Mesothelial cell of epicardium (in vitro differentiated cells): Measurements from ENCODE around the gene FGF14. TPM values are rescaled to one million over a fixed set of nuclear protein-coding genes. Genes with fewer than 3 reads are reported as not detected.

ENCODE experiments used
- DNase-seq, 2 experiments: peaks; one replicate each; pipeline ENCODE4 v3.0.0; 2021; ENCODE audit warnings: low spot score in 2 of 2; ENCODE audit not compliant: unreplicated experiment in 2 of 2
- H3K27ac Mint-ChIP-seq: 2 replicates; pipeline ENCODE4 v1.8.0; 2021; ENCODE audit warnings: mixed read lengths
- H3K27me3 Mint-ChIP-seq: 2 replicates; pipeline ENCODE4 v1.8.0; 2021; ENCODE audit warnings: low read depth, mixed read lengths
- H3K36me3 Mint-ChIP-seq: 2 replicates; pipeline ENCODE4 v1.8.0; 2021; ENCODE audit warnings: mixed read lengths
- H3K4me1 Mint-ChIP-seq: 2 replicates; pipeline ENCODE4 v1.8.0; 2021; ENCODE audit warnings: mixed read lengths
- H3K4me3 Mint-ChIP-seq: 2 replicates; pipeline ENCODE4 v1.8.0; 2021; ENCODE audit warnings: mild to moderate bottlenecking, moderate library complexity, mixed read lengths
- H3K9me3 Mint-ChIP-seq: 2 replicates; pipeline ENCODE4 v1.8.0; 2021; ENCODE audit warnings: mixed read lengths
- CTCF ChIP-seq: fragments of 200-600 bp; sonication (generic); IDR thresholded peaks from one replicate; pipeline ENCODE4 v1.5.0; 2021; ENCODE audit warnings: antibody characterized with exemption; ENCODE audit not compliant: unreplicated experiment
- total RNA-seq: library from RNA; stranded (reverse); gene quantifications from 3 replicates; pipeline ENCODE4 v1.2.1, GENCODE V29; 2021

FGF14 gene
- total RNA-seq, 1 donor from 2014 or later: 0.02 TPM

- Mint-ChIP-seq H3K4me3 (no peak overlapping the region), H3K36me3 (no peaks in the 10 kb centered on the region), H3K27me3 (peaks cover 17% of the 10 kb centered on the region), H3K9me3 (peaks cover 13% of the 10 kb centered on the region), H3K27ac (no peak overlapping the region), H3K4me1 (no peaks in the 10 kb centered on the region)
- no peak for TF ChIP-seq CTCF
- no peak for DNase-seq
Measured at GRCh38 chr13:101833671-101834070, 568.2 kb downstream of the FGF14 start.

GRCh38 chr13:101830035-101830434, 571.8 kb downstream of the FGF14 start:
- Mint-ChIP-seq H3K27me3 (peaks cover 20% of the 10 kb centered on the region), H3K4me1 (no peaks in the 10 kb centered on the region), H3K36me3 (no peaks in the 10 kb centered on the region), H3K9me3 (peaks cover 13% of the 10 kb centered on the region), H3K27ac (no peak overlapping the region), H3K4me3 (no peak overlapping the region)
- no peak for TF ChIP-seq CTCF
- no peak for DNase-seq

GRCh38 chr13:101829484-101829883, 572.4 kb downstream of the FGF14 start:
- Mint-ChIP-seq H3K27ac (no peak overlapping the region), H3K4me3 (no peak overlapping the region), H3K27me3 (peaks cover 19% of the 10 kb centered on the region), H3K9me3 (peaks cover 13% of the 10 kb centered on the region), H3K4me1 (no peaks in the 10 kb centered on the region), H3K36me3 (no peaks in the 10 kb centered on the region)
- no peak for TF ChIP-seq CTCF
- no peak for DNase-seq

GRCh38 chr13:101828119-101828518, 573.7 kb downstream of the FGF14 start:
- H3K4me3 Mint-ChIP-seq: no peak overlapping the region
- DNase-seq: no peak

GRCh38 chr13:101817898-101818297, 584.0 kb downstream of the FGF14 start:
- Mint-ChIP-seq H3K36me3 (no peaks in the 10 kb centered on the region), H3K4me1 (no peaks in the 10 kb centered on the region), H3K27me3 (peaks cover 17% of the 10 kb centered on the region), H3K4me3 (no peak overlapping the region), H3K27ac (no peak overlapping the region), H3K9me3 (no peaks in the 10 kb centered on the region)
- no peak for DNase-seq
- TF ChIP-seq CTCF: no peak

More at GRCh38 chr13:101828119-101828518, 573.7 kb downstream of the FGF14 start:
- H3K36me3 Mint-ChIP-seq: no peaks in the 10 kb centered on the region
- H3K27ac Mint-ChIP-seq: no peak overlapping the region
- H3K9me3 Mint-ChIP-seq: peaks cover 13% of the 10 kb centered on the region
- peaks cover 17% of the 10 kb centered on the region for H3K27me3 Mint-ChIP-seq
- no peaks in the 10 kb centered on the region for H3K4me1 Mint-ChIP-seq
- TF ChIP-seq CTCF: no peak

GRCh38 chr13:101811881-101812280, 590.0 kb downstream of the FGF14 start:
- Mint-ChIP-seq H3K4me1 (no peaks in the 10 kb centered on the region), H3K36me3 (no peaks in the 10 kb centered on the region), H3K9me3 (no peaks in the 10 kb centered on the region), H3K4me3 (no peak overlapping the region), H3K27ac (no peak overlapping the region), H3K27me3 (peaks cover 13% of the 10 kb centered on the region)
- TF ChIP-seq CTCF: no peak
- DNase-seq: no peak
